ENCODE results near the gene NAPA. TPM values are rescaled to one million over a fixed set of nuclear protein-coding genes. Genes with fewer than 3 reads are reported as not detected.

The NAPA gene
- total RNA-seq, 1 donor from 2014 or later, result 77.8 TPM

DNA sequence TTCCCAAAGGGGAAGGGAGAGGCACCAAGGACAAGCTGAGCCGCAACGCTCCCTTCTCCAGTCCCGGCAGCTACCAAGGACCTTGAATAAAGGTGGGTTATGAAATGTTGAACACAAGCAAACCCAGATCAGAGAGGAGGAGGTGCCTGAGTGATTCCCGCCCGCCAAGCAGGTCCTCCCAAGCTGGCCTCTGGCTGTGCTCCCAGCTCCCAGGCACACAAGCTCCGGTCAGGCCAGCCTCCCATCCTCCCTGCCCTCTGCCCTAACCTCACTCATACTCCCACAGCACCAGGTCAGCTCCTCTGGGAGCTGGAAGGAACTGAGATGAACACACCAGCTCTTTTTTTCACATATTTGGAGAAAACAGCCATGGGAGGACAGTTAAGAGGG is 3.7 kb downstream of the NAPA start:
- H3K27ac Mint-ChIP-seq (ENCODE audit: unreplicated experiment), result no peak overlapping the region
- H3K4me1 Mint-ChIP-seq (ENCODE audit: unreplicated experiment), result peaks cover 34% of the 10 kb centered on the region
- peaks cover 10% of the 10 kb centered on the region for H3K36me3 Mint-ChIP-seq (ENCODE audit: low read depth, unreplicated experiment)
- no peak for DNase-seq (ENCODE audit: low spot score)
- no peak overlapping the region for H3K4me3 Mint-ChIP-seq (ENCODE audit: unreplicated experiment)
- H3K9me3 Mint-ChIP-seq (ENCODE audit: unreplicated experiment), result no peaks in the 10 kb centered on the region
- peaks cover 13% of the 10 kb centered on the region for H3K27me3 Mint-ChIP-seq (ENCODE audit: unreplicated experiment)
- no peak for TF ChIP-seq CTCF (IDR thresholded peaks at IDR 0.05; ENCODE audit: unreplicated experiment)

DNA sequence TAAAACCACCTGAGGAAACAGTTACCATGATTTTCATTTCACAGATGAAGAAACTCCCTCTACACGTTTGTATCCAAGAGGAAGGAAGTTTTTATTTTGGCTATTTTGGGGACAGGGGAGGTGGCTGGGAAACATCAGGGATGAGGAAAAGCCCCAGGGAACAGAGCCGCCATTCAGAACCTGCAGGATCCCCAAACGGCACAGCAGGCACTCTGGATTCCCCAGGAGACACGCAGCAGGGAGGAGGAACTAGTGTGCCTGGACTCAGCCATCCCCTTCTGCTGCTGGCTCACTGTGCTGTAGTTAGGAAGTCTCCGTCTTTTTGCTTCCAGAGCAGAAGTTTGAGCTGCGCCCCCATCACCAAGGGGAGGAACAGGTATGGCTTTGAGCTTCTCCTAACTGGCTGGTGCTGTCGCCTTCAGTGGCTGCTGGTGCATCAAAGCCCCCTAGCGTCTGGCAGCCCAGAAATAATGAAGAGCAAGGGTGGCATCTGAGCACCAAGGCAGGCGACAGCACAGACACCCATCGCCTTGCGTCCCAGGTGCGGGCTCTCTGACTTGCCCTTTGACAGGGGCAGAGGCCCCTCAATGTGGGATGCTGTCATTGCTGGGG is 4.2 kb downstream of the NAPA start:
- Mint-ChIP-seq H3K4me3 (ENCODE audit: unreplicated experiment) (peak overlapping the region; percentile 66), H3K36me3 (ENCODE audit: low read depth, unreplicated experiment) (peaks cover 10% of the 10 kb centered on the region), H3K27me3 (ENCODE audit: unreplicated experiment) (peaks cover 13% of the 10 kb centered on the region), H3K27ac (ENCODE audit: unreplicated experiment) (peak overlapping the region; percentile 59), H3K9me3 (ENCODE audit: unreplicated experiment) (no peaks in the 10 kb centered on the region), H3K4me1 (ENCODE audit: unreplicated experiment) (peaks cover 34% of the 10 kb centered on the region)
- TF ChIP-seq CTCF (IDR thresholded peaks at IDR 0.05; ENCODE audit: unreplicated experiment), result no peak
- DNase-seq (ENCODE audit: low spot score), result no peak

DNA sequence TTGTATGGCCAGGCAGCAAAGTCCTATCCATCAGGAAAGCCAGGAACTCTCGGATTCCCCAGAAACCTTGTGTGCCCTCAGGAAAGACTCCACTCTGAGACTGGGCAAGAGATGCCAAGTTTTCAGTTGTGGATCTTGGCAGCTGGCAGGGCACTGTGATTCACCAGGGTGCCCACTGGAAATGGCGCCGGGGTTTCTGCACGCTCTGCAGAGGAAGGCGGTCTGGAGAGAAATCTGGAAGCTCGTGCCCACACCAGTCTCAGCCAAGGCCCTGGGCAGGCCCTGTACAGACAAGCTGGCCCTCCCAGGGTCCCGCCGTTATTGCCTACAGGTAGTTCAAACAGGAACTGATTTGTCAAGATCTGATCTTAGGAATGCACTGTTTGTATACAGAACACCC is 4.9 kb downstream of the NAPA start:
- peak overlapping the region; percentile 59 for H3K27ac Mint-ChIP-seq (ENCODE audit: unreplicated experiment)
- H3K36me3 Mint-ChIP-seq (ENCODE audit: low read depth, unreplicated experiment), result peaks cover 10% of the 10 kb centered on the region
- no peak for TF ChIP-seq CTCF (IDR thresholded peaks at IDR 0.05; ENCODE audit: unreplicated experiment)
- peak overlapping the region; percentile 66 for H3K4me3 Mint-ChIP-seq (ENCODE audit: unreplicated experiment)
- no peak for DNase-seq (ENCODE audit: low spot score)
- peaks cover 13% of the 10 kb centered on the region for H3K27me3 Mint-ChIP-seq (ENCODE audit: unreplicated experiment)
- H3K9me3 Mint-ChIP-seq (ENCODE audit: unreplicated experiment), result no peaks in the 10 kb centered on the region
- H3K4me1 Mint-ChIP-seq (ENCODE audit: unreplicated experiment), result peaks cover 34% of the 10 kb centered on the region

DNA sequence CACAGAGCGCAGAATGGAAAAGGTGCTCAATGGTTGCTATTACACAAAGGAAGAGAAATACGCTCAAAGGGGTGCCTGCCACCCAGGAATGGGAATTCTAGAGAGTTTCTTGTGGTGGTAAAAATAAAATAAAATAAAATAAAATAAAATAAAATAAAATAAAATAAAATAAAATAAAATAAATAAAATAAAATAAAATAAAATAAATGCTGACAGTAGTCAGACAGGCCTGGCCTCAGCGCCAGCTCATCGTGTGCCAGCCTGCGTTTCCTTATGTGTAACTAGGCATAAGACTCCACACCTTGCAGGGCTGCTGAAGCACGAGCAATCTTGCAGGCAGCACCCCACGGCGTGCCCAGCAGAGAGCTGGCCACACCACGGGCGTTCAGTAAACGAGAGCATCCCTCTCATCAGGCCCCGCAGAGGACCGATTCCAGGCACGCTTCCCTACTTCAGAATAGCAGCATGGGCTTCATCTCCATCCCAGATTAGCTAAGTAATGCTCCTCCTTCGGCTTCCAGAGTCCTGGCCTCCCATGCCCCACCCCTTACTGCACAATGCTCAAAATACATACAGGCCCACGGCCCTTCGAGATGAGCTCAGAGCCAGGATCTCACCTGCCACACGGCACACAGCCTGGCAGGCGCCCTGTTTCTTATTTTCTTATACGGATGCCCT is 5.6 kb downstream of the NAPA start:
- DNase-seq (ENCODE audit: low spot score), result no peak

More for the DNA sequence above, 5.6 kb downstream of the NAPA start:
- H3K4me3 Mint-ChIP-seq (ENCODE audit: unreplicated experiment), result no peak overlapping the region
- H3K9me3 Mint-ChIP-seq (ENCODE audit: unreplicated experiment), result no peaks in the 10 kb centered on the region
- no peak overlapping the region for H3K27ac Mint-ChIP-seq (ENCODE audit: unreplicated experiment)
- no peak for TF ChIP-seq CTCF (IDR thresholded peaks at IDR 0.05; ENCODE audit: unreplicated experiment)
- H3K4me1 Mint-ChIP-seq (ENCODE audit: unreplicated experiment), result peaks cover 28% of the 10 kb centered on the region
- peaks cover 10% of the 10 kb centered on the region for H3K36me3 Mint-ChIP-seq (ENCODE audit: low read depth, unreplicated experiment)
- peaks cover 13% of the 10 kb centered on the region for H3K27me3 Mint-ChIP-seq (ENCODE audit: unreplicated experiment)
